HG03521 (cell line): Measurements from ENCODE around the gene MRTFA.
"Not testable (repeated sequence)": the region's sequence is repeated elsewhere in the genome, so short reads cannot be mapped to it uniquely, and the experiment has no call there.

Experiments
- ATAC-seq: cut with Tn5 transposase; IDR thresholded peaks from one replicate; pipeline ENCODE4 v1.9.1; 2021; ENCODE audit warnings: mild to moderate bottlenecking, moderate library complexity; ENCODE audit not compliant: unreplicated experiment

MRTFA gene

DNA sequence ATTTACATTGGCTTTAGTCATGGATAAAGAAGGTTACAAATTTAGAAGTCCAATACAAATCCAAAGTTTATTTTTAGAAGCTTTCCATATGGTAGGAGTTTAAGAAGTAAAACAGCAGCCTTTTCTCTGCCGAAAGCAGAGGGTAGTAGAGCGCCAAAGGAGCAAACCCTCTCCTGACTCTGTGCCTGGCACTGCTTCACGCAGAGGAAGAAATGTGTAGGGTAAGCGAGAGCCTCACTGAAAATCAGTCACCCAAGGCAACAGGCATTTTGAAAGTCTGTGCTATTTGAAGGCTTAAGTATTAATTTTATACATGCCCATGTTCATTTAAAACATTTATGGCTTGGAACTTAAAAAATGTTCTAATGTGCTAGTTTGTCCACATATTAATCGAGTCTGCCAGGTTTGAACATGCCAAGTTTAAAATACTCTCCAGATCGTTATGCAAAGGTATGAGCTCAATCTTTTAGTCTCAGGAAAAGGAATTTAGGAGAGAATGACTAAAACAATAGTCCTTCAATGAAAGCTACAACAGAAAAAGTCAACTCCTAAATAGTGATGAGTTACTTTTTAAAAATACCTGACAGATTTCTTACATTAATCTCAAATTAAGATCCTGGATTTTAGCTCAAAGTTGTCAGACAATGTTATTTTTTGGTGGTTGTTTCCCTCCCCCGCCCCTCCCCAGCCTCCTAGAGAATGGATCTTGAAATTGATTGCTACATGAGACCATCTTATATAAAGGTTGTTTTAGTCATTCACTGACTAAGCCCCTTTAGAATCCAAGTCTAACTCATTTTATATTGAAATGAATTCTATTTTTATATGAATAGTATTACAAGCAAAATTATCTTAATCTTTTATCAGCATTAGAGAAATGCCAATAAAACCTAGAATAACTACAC, 38.7 kb downstream of the MRTFA start:
- no peak for ATAC-seq

DNA sequence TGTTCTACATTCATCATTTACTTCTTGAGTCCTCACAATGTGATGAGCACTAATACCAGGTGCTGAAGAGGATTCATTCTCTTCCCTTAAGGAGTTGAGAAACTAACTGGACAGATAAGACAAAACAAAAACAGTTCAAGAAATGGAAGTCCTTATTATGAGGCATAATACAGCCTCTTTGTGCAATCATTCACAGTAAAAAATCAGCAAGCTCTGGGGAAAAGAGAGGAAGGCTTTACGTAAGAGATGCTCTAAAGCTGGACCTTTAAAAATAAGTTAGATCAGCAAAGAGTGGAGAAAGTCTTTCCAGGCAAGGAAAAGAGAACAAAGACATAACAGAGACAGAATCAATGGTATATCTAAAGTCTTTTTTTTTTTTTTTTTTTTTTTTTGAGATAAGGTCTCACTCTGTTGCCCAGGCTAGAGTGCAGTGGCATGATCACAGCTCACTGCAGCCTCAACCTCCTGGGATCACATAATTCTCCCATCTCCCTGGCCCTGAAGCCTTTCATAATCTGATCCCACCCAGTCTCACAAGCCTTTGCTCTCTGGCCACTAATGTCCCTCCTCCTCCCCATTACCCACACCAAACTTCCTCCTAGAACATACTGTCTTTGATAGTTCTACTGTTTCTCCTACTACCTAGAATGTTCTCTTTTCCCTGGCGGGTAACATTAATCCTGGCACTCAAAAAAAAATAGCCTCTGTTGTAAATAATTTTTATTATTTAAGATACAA, 40.9 kb downstream of the MRTFA start:
- ATAC-seq, result no peak

DNA sequence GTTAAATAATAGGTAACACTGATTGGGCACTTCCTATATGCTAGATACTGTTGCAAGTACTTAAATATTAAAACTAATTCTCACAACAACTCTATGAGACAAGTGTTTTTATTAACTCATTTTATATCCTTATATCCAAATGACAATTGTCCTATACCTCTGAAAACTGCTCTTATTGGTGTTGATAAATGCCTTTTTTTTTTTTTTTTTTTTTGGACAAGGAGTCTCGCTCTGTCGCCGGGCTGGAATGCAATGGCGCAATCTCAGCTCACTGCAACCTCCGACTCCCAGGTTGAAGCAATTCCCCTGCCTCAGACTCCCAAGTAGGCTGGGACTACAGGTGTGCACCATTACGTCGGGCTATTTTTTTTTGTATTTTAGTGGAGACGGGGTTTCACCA, 41.6 kb downstream of the MRTFA start:
- ATAC-seq, result no peak

DNA sequence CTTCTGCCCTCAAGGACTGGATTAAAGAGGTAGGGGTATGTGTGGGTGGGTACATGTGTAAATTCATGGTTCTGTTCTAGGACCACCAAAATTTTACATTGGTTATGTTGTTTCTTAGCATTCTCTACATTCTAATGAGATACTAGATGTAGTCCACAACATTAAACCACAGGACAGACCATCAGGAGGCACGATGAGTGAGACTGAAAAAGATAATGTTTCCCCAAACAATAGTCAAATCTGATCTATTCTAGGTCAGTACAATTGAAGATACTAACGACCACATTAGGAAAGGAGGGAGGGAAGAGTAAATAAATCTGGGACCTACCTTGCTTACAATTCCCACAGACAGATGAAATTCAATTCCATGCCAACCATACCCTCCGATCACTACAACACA, 42.2 kb downstream of the MRTFA start:
- no peak for ATAC-seq

DNA sequence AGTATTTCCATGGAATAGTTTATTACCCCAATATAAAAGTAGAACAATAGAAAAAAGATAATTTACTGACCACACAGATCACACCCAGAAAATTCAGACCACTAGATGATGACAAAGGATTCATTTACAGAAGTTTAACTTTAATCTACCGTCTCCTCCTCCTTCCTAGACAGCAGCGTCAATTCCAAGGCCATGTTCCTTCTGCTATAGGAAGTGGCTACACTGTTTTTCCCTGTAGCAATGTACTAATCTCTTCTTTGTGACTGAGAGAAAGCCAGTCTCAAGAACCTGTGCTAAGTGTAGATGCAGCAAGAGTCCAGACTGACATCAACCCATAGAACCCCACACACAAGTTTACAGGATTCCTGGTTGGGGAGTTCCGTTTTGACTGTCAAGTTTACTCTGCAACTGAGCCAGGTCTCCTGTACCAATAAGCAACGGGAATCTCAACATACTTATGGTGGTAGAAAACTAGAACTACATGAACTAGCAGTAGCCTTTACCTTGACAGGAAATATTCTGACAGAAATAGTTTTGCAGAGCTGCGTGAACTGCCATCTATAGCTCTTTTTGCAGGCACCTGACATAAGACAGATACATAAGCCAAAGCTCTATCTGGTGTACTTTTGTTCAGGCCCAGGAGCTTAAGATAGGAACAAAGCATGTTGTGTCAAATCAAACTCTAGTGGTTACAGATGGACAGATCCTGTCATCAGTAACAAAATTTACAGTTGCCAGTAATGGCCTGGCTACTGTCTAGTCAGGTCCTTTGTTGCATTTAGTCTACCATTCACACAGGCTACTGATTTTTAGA, 42.9 kb downstream of the MRTFA start:
- ATAC-seq, result no peak

DNA sequence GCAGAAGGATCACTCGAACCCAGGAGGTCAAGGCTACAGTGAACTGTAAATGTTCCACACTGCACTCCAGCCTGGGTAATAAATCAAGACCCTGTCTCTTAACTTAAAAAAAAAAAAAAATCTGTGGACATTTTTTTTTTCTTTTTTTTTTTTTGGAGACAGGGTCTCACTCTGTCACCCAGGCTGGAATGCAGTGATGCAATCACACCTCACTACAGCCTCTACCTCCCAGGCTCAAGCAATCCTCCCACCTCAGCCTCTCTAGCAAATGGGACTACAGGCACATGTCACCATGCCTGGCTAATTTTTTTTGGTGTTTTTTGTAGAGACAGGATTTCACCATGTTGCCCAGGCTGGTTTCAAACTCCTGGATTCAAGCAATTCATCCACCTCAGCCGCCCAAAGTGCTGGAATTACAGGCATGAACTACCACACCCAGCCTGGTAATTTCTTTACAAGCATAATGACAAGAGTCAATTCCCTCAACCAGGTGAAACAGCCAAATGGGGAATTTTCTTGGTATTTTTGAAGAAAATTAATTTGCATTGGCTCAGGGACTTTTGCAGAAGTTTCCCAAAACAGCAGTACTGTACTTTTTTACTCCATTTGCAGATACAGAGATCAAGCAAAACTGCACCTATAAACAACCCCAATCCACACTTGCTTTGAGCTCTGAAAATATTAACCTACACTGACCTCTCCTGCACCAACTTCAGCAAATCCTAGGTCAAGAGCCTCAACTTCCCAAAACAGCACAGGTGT, 44.0 kb downstream of the MRTFA start:
- no peak for ATAC-seq

DNA sequence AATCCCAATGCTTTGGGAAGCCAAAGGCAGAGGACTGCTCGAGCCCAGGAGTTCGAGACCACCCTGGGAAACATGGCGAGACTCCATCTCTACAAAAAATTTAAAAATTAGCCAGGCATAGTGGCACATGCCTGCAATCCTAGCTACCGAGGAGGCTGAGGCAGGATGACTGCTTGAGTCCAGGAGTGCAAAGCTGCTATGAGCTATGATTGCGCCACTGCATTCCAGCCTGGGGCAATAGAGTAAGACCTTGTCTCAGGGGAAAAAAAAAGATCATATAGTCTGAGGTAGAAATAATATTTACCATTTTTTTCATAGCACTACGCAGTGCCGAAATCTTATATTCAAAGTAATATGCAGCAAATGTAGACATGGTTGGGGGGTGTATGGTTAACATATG, 47.8 kb downstream of the MRTFA start:
- no peak for ATAC-seq

DNA sequence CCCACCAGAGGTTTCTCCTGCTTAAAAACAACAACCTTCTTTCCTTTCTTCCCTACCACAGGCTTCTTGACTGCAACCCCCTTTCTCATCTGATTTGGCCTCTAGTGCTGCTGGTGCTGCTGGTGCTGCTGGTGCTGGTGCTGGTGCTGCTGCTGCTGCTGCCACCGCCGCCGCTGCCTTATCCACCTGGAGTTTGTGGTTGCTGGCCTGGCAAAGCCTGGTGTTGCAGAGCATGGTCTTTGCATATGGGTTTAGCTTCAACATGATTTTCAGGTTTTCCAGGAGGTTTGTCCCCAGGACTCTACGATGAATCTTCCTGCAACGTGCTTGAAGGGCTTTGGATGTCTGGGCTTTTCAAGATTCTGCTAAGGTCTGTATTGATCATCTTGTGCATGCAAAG, 49.7 kb downstream of the MRTFA start:
- ATAC-seq, result no peak

DNA sequence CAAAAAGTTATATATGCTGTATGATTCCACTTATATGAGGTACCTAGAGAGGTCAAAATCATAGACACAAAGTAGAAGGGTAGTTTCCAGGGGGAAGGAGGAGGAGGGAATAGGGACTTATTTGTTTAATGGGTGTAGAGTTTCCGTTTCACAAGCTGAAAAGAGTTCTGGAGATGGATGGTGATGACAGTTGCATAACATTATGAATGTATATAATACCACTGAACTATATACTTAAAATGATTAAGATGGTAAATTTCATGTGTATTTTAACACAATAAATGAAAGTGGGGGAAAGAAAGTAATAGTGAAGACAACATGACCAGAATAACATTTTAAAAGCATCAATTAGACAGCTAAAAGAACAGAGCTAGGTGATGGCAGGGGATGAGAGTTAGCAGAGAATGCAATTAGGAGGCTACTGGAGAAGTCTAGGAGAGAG, 51.2 kb downstream of the MRTFA start:
- ATAC-seq, result no peak

DNA sequence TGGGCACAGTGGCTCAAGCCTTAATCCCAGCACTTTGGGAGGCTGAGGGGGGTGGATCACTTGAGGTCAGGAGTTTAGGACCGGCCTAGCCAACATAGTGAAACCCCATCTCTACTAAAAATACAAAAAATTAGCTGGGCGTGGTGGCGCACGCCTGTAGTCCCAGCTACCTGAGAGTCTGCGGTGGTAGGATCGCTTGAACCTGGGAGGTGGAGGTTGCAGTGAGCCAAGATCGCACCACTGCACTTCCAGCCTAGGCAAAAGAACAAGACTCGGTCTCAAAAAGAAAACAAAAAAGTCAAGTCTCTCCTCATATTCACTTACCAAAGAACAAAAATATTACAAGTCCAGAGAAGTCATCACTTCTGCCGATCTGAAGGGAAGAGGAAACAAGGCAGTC, 51.8 kb downstream of the MRTFA start:
- ATAC-seq, result not testable (repeated sequence)

DNA sequence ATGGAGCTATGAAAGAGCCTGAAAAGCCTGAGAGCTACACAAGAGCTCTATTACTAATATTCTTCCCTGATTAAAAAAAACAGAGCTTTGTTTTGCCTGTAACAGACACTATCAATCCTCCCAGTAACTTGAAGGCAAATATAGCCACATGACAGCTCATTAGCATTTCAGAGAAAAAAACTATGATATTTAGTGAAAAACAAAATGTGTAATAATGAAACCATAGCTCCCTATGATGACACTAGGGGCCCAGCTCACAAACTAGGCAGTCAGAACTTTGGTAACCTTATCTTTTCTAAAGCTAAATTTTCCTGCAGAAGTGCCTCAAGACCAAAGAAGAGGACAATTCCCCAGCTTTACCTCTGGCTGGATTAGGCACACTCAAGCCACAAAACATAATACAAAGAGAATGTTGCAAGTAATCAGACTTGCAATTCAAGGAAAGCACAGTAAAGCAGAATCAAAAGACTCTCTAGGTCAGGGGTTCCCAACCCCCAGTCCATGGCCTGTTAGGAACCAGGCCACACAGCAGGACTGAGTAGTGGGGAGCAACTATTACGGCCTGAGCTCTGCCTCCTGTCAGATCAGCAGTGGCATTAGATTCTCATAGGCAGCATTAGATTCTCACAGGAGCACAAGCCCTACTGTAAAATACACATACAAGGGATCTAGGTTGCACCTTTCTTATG, 53.3 kb downstream of the MRTFA start:
- ATAC-seq, result no peak

DNA sequence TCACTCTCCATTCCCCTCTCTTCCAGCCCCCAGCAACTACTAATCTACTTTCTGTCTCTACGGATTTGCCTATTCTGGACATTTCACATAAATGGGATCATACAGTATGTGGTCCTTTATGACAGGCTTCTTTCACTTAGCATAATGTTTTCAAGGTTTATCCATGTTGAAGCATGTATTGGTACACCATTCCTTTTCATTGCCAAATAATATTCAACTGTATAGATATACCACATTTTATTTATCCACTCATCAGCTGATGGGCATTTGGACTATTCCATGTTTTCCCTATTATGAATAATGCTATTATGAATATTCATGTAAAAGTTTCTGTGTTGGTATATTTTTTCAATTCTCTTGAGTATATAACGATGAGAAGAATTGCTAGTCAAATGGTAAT, 54.5 kb downstream of the MRTFA start:
- ATAC-seq, result no peak

DNA sequence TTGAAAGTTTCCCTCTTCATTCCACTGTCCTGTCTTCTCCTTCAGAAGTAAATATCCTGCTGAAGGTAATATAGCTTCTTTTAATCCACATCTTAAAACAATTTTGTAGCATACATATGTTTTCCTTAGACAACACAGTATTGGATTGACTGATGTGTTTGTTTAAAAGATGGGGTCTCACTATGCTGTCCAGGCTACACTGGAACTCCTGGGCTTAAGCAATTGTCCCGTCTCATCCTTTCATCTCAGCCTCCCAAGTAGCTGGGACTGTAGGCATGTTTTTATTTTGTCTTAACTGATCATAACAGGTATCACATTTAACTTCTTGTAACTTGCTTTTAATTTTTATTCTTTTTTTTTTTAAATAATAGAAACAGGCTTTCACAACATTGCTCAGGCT, 55.9 kb downstream of the MRTFA start:
- ATAC-seq, result no peak

DNA sequence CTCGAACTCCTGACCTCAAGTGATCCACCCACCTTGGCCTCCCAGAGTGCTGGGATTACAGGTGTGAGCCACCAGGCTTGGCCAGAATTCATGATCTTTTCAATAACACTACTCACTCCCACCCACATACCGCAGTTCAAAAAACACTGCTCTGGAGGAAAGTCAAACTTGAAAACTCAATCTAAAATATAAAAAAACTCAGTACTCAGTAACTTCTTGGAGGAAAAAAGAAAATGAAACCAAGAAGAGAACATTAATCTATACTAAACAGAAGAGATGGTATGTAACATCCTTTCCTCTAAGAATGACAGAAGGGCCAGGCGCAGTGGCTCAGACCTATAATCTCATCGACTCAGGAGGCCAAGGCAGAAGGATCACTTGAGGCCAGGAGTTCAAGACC, 58.3 kb downstream of the MRTFA start:
- no peak for ATAC-seq

DNA sequence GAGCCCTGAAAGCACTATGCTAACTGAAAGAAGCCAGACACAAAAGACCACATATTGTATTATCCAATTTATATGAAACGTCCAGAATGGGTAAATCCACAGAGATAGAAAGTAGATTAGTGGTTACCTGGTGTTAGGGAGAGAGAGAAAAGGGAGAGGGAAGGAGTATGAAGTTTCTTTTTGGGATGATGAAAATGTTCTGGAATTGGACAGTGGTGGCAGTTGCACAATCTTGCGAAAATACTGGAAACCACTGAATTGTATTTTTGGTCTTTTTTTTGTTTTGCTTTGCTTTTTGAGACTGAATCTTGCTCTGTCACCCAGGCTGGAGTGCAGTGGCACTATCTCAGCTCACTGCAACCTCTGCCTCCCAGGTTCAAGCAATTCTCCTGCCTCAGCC, 63.5 kb downstream of the MRTFA start:
- no peak for ATAC-seq

DNA sequence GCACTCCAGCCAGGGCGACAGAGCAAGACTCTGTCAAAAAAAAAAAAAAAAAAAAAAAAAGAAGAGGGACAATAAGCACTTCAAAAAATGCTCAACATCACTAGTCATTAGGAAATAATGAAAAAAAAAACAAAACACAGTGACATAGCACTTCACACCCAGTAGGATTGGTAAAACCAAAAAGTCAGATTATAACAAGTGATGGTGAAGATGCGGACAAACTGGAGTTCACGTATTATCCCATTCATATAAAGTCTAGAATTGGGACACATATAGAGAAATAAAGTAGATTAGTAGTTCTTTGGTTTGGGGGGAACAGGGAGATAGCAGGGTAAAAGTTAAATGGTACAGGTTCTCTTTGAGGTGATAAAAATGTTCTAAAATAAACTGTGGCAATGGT, 64.6 kb downstream of the MRTFA start:
- ATAC-seq, result no peak

DNA sequence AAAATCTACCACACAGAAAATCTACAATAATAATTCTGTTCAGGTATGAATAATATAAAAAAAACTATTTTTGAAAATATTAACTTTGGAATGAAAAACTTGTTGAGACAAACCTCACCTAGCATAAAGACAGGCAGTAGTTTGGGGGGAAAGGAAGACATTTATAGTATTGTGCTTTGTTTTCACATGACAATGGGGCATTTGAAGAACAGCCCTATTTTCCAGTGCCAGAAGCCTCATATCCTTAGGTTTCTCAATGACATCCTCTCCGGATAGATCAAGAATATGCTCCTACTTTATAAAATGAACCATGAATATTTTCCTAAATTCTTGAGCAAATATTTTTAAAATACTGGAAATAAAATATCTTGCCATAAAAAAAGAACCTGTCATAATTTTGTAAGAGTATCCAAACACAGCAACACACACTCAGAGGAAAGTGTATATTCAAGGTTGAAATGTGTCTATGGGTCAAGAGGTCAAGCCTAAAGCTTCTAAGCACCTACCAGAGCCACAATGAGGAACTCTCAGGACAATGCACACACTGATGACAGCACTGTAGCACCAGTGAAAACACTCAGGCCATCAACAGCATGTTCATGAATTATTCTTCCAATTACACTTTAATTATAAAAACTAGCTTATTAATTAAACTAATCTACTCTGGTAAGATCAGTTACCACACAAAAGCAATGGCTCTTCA, 68.7 kb downstream of the MRTFA start:
- no peak for ATAC-seq

DNA sequence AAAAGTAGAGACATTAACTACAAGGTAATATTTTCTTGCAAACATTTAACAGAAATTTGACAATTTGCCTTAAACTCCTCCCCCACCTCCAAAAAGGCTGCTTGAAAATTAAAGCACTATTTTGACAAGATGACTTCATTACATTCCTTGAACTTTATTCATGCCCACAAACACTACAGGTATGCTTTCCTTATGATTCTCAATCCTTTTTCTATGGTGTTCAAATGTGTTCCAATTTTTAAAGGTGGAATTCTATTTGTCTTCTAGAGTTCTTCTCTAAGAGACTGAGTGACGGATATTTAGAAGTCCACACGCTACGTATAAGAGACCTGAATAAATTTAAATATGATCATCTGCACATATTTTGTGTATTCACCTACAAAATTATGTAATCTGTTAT, 69.4 kb downstream of the MRTFA start:
- no peak for ATAC-seq

DNA sequence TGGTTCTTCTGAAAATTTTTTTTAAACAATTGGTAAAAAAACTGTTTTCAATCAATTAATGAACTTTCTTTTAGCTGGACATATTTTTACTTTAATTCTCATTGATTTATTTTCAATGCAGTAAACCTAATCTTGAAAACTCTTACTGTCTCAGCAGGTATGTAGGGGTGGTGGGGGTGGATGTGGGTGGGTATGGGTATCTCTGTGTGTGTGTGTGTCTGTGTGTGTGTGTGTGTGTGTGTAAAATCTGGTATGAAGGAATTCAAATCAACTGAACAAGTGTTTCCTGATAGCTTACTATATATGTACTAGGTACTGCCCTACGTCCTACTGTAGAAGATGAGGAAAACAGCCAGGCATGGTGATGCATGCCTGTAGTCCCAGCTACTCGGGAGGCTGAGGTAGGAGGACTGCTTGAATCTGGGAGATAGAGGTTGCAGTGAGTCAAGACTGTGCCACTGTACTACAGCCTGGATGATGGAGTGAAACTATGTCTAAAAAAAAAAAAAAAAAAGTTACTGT, 75.5 kb downstream of the MRTFA start:
- ATAC-seq, result no peak
